GM21528 (cell line): ENCODE results near the gene NUDT4B.
"Not testable (repeated sequence)": the region's sequence is repeated elsewhere in the genome, so short reads cannot be mapped to it uniquely, and the experiment has no call there.

Source experiments
- ATAC-seq: cut with Tn5 transposase; IDR thresholded peaks from one replicate; pipeline ENCODE4 v1.9.1; 2021; ENCODE audit warnings: mild to moderate bottlenecking, moderate library complexity; ENCODE audit not compliant: unreplicated experiment, low FRiP score

NUDT4B gene

DNA sequence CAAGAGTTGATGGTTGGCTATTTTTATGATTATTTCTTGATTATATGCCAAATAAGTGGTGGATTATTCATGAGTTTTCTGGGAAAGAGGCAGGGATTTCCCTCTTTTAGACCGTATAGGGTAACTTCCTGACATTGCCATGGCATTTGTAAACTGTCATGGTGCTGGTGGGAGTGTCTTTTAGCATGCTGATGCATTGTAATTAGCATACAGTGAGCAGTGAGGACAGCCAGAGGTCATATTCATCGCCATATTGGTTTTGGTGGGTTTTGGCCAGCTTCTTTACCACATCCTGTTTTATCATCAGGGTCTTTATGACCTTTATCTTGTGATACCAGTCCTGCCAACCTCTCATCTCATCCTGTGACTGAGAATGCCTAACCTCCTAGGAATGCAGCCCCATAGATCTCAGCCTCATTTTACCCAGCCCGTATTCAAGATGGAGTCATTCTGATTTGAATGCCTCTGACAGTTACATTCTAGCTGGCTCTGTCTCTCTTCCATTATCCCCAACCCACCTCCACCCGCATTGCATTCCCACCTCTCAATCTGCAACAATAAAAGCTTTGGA is 45.3 kb downstream of the NUDT4B start:
- not testable (repeated sequence) for ATAC-seq
